Hypothalamus (tissue), 51 donors: ENCODE data around the gene ZDHHC9.
"Not testable (repeated sequence)": the region's sequence is repeated elsewhere in the genome, so short reads cannot be mapped to it uniquely, and the experiment has no call there.

Experiments used
- DNase-seq, 51 donors: peaks; one replicate each; lab custom pipeline; 2025; lab: John Stamatoyannopoulos, UW

The ZDHHC9 gene

DNA sequence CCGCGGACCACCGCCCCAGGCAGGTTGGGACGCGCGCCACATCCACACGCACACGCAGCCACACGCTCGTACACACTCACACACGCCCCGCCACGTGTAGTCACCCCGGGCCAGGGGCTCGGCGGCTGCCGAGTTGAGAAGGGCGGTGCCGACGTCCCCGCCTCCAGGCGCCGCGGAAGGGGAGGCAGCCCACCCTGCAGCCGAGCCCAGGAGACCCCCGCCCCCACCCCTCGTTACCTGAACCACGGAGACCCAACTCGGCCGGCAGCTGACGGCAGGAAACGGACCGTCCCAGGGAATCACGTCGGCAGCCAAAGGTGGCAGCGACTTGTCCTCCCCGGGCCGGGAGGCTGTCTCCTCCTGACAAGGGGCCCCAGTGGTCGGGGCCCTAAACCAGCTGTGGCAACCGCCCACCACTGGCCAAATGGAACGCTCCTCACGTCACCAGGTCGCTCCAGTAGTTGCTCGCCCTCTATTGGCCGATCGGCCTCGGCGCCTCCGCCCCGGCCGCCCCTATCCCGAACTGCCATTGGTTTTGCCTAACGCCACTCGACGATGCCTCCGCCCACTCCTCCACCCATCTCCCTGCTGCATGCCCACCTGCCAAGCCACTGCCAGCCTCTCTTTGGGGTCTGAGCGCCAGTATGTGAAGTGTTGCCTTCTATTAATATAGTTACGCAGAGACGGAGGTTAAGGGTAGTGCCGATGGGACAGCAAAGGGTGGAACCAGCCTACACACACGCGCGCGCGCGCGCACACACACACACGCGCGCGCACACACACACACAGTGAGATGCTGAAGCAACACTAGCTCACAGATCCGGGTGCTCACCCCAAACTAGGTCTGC, at the start of gene ZDHHC9:
TSS of gene ZDHHC9 (minus strand) at position 428 of the 848 bp plus-strand sequence. CDS start 1,941 bp downstream, outside the sequence.
- DNase-seq: peak; percentile 7 to 91 (median 78)

DNA sequence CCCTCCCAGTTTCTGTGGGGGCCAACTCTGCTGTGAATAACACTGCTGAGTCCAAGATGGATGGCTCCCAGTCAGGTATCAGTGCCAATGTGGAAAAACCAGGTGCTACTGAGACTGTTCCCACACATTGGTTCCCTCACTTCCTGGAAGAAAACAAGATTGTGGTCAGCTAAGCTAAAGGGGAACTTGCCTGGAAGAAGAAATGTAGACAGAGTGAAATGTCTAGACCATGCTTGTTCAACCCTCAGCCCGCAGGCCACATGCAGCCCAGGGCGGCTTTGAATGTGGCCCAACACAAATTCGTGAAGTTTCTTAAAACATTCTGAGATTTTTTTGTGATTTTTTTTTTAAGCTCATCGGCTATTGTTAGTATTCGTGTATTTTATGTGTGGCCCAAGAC, 33.7 kb upstream of the ZDHHC9 start:
- DNase-seq: no peak

DNA sequence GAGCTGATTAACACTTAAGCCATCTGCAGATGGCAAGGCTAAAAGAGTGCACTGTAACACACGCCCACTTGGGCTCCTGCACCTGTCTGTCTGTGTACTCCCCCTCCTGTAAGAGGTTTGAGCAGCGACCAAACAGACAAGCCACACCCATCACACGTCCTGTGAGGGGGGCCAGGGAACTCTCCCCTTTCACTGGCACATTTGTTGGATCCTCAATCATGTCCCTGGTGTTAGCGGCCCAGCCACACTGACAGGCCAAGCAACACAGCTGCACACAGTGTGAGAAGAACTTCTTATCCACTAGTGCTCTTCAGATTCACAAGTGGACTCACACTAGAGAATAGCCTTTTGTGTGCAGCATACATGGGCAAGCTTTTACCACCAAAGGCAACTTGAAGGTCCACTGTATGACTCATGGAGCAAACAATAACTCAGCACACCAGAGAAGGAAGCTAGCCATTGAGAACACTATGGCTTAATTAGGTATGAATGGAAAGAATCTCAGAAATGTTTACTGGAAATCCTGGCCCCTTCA, 33.2 kb upstream of the ZDHHC9 start:
- no peak for DNase-seq

DNA sequence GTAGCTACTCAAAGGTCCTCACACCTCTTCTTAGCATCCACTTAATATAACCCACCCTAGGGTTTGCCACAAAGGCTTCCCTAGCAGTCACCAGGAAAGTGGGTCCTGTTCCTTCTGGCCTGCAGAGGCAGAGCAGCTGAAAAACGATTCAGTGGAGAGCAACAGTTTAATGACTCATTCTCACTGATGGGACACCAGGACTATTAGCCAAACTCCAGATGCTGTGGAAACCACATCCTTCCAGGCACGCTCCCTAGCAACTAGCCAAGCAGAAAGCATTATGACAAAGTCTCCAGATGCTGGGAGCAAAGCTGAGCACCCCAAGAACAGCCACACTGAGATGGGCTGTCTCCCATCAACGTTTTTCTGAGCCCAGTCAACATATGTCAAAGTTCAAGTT, 32.0 kb upstream of the ZDHHC9 start:
- DNase-seq: no peak

DNA sequence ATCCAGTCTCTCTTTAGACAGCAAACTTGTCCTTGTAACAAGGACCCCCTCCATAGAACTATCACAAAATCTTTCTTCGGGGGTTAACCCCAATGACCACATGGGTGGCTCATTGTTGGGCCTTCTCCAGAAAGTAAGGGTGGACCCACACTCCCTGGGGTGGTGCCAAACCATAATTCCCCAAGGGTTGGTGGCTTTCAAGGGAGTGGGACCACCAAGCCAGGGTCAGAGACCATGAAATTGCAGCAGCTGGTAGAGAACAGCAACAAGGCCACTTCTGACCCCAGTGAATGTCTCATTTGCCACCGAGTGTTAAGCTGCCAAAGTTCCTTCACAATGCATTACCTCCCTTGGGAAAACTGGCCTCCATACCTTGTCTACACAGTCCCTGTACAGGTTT, 28.8 kb upstream of the ZDHHC9 start:
- DNase-seq: no peak

DNA sequence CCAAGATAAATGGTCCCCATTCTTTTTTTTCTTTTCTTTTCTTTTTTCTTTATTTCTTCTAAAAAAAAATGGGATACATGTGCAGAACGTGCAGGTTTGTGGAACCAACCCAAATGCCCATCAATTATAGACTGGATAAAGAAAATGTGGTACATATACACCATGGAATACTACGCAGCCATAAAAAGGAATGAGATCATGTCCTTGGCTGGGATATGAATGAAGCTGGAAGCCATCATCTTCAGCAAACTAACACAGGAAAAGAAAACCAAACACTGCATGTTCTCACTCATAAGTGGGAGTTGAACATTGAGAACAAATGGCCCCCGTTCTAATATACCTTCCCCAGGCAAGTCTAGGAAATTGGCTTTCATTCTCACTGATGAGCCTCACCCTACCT, 22.6 kb upstream of the ZDHHC9 start:
- not testable (repeated sequence) for DNase-seq

DNA sequence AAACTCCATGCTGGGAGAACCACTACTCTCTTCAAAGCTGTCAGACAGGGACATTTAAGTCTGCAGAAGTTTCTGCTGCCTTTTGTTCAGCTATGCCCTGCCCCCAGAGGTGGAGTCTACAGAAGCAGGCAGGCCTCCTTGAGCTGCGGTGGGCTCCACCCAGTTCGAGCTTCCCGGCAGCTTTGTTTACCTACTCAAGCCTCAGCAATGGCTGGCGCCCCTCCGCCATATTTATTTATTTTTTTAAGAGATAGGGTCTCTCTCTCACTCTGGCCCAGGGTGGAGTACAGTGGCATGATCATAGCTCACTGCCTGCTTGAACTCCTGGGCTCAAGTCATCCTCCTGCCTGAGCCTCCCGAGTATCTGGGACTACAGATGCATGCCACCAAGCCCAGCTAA, 15.4 kb upstream of the ZDHHC9 start:
- DNase-seq: not testable (repeated sequence)

DNA sequence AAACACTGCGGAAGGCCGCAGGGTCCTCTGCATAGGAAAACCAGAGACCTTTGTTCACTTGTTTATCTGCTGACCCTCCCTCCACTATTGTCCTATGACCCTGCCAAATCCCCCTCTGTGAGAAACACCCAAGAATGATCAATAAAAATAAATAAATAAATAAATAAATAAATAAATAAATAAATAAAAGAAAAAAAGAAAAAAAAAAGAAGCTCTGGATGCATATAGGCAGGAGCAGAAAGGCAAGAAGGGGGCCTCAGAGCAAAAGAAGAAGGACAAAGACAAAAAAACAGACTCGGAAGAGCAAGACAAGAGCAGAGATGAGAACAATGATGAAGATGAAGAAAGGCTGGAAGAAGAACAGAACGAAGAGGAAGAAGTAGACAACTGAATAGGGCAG, 8.1 kb upstream of the ZDHHC9 start:
- DNase-seq: not testable (repeated sequence)

DNA sequence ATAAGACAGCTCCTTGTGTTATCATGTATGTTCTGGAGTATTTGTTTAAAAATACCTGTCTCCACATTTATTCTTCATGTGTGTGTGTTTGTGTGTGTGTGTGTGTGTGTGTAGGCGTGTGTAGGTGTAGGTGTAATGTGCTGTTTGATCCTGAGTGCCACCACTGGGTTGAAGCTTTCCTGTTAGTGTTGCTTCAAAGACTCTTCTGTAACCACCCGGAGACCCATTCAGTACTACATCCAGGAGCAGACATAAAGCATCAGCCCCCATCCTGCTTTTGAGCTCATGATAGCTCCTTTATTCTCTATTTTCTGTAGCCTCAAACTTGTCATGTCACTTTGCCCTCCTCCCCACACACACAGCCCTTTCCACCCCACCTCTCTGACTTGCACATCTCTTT, 3.0 kb upstream of the ZDHHC9 start:
- no peak for DNase-seq

DNA sequence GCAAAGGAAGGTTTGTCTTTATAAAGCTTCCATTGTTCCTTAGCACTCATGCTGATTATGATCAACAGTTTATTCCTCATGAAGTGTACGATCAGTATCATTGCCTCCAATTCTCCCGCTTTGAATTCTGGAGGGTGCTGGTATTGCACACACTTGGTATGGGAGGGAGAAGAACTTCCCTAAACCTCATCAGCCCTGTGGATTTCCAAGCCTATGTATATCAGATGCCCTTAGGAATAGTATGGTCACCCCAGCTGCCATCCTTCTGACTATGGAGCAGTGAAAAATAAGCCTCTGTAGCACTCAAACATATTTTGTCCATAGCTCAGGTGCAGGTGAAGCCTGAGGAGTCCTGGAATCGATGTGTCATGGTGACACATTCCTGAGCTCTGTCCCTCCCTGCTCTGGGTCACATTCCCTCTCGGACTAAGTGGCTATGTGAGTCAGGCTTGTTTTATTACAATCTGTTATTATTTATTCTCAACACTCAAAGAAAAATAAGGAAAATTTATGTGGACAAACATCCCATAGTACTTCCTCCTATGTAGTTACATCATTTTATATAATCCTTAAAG, 2.0 kb upstream of the ZDHHC9 start:
- no peak for DNase-seq

DNA sequence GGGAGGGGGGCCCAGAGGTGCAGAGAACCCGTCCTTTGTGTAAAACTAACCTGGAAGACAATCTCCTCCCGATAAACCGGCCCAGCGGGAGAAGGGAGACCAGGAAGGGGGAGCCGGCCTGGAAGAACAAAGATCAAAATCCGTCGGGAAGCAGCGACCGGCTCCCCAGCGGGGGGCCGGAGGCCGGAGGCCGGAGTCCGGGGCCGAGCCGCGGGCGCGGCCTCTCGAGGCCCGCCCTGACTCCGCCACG, 552 bp downstream of the ZDHHC9 start:
- peak in 2 of 51 donors; percentile 17 to 30 for DNase-seq

DNA sequence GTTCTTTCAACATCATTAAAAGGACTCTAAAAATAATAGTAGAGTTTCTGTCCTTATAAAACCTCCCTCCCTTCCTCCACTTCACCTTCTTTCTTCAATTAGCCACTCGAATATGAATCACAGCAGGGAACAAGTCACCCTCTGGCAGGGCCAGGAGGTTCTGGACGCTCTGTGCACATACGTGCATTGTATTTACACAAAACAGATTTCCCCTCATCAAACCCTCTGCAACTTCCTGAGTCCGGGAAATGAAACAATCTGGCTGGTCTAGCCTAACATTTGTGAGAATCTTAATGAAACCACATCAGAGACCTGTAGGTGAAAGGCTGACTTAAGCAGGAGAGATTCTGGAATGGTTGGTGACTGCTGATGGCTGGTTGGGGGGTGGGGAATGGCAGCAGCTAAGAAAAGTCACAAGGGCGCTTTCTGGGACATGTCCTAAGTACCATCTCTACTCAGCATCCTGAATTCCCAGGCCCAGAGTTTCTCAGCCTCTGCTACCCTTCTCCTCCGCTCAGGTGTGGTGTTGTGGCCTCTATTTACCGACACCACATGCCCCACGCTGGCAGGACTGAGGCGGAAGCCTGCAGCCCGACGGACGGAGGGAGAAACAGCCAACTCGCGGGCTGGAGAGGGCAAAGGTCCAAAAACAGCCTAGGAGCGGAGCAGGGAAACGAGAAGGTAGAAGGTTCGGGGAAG, 1.0 kb downstream of the ZDHHC9 start:
- DNase-seq: peak in 17 of 51 donors; percentile 0 to 43 (median 10)

DNA sequence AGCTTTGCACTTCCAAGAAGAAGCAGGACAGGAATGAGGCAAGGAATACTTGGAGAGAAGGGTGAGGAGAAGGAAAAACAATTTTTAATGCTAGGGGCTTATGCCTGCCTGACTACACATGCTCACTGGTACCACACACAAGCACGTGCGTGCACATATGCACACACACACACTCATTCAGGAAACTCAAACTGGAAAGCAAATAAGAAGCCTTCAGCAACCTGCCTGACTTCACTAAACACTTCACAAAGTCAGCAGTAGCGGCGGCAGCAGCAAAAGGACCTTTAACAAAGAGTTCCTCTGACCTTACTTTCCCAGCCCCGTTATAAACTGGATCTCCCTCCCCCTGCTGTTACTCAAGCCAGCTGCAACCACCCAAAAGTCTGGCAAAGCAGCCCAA, 3.3 kb downstream of the ZDHHC9 start:
- peak in 4 of 51 donors; percentile 2 to 41 (median 4) for DNase-seq

DNA sequence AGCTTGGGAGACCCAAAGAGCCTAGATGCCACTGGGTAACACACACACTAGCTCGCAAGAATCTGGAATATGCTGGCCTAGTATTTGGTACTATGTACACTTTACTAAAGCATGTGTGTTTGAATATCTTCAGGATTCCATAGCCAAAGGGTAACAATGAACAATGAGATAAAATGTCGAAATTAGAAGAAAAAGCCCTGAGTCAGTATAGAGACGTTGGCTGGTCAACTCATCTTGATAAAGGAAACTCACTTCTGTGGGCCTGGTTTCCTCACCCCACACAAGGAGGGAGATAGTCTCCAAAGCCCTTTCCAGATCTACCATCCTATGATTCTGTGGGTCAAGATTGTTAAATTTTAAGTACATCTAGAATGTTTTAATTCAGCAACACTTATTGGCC, 6.9 kb downstream of the ZDHHC9 start:
- no peak for DNase-seq

DNA sequence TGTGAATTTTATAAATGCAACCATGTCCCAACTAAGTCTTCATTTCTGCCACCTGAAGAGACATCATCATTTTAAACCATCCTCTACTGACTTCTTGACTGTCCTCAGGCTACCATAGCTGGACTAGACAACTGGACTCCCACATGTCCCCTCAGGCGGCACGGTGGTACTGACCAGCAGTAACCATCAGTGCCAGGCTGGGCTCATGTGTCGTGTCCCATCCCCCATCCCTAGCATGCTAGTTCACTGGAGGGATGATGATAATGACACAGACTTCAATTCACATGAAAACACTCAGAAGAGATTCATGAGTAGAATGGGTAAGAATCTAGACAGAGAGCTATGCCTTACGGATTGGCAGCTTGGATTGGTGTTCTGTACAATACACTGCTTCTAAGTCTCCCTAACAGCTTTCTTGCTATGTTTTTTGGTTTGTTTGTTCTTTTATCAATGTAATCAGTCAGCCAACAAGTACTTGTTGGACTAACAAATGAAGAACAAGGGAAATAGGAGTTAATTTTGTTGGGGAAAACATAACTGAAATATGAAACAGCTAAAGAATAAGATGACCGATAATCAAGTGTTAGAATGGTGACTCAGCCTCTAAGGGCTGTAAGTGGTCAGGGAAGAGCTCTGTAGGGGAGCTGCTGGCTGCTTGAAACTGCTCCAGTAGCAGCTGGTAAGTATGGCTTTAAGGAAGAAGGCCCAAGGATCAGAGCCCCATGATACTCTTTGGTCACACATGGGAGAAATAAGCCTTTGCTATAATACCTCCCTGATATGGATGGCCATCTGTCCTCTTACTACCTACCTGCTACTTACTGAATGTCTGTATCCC, 10.3 kb downstream of the ZDHHC9 start:
- peak in 22 of 51 donors; percentile 3 to 41 (median 12) for DNase-seq

DNA sequence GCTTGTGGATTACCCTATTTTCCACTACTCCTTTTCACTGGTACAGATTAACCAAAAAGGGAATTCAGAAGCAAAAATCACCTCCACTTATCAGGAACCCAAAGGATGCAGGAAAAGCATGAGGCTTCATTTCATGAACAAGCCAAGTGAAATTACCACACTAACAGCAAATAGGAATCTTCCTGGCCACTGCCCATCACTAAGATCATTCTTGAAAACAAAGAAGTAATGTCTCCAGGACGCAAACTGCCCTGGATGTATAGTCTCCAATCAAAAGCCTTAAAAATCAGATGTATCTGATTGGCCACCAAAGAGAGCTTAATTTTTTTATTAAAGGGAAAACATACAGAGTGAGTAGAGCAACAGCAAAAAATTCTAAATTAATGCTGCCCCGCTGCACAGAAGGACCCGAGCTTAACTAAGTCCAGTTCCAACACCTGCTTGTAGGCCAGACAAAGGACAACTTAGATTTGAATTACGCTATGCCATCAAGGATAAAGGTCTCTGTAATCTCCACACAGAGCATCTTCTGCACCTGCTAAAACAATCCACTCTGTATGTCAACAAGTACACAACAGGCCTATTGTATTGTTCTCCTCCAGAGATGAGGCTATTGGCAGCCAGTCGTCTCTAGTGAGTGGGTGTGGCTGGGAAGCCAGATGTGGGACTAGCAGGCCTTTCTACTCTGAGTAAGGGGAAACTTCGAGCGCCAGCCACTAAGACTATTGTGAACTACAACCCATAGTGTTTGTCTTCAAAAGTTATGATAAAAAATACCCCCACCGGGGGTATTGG, 12.4 kb downstream of the ZDHHC9 start:
- peak in 36 of 51 donors; percentile 1 to 81 (median 26) for DNase-seq

DNA sequence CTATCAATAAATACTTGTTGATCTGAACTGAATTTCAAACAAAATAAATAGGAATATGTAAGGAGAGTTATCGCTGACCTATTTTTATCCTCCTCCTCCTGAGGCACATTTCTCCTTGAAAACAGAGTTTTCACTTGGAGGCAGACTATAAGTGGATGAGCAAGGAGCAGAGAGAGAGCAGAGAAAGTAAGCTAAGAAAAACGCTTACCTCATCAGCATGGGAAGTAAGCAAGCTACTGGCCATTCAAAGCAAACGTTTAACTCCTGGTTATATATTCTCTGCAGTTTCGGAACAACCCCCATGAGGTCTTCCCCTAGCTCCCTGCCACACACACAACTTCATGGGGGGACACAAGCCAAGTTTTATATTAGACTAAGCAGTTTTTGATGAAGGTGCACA, 13.2 kb downstream of the ZDHHC9 start:
- DNase-seq: peak in 1 of 51 donors; percentile 31

DNA sequence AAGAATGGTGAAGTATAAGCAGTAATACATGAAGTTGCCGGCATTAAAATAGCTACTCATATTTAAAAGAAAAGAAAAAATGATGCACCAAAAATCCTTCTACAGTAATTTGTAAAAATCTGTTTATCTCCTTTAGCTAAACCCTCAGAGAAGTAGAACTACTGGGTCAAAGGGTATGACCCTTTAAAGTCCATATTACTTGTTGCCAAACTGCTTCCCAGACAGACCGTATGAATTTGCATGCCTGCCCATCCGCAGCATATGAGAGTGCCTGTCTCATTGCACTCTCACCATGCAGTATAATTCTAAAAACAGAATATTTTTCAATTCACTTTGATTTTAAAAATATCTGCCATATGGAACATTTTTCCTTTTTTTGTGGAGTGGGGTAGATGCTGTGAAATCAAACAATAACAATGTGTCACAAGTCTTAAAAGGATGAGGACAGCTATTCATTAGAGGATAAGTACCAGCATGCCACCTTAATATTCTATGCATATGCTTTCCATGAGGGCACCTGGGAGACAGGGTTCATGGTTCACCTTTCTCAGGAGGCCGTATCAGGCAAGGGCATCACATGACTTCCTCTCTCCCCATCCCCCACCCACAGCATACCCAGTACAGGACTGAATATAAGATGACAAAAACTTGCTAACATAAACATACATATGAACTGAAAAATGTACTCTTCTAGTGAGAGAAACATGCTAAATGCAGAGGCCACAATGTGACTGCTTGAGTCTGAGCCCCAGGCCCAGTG, 17.8 kb downstream of the ZDHHC9 start:
- no peak for DNase-seq

DNA sequence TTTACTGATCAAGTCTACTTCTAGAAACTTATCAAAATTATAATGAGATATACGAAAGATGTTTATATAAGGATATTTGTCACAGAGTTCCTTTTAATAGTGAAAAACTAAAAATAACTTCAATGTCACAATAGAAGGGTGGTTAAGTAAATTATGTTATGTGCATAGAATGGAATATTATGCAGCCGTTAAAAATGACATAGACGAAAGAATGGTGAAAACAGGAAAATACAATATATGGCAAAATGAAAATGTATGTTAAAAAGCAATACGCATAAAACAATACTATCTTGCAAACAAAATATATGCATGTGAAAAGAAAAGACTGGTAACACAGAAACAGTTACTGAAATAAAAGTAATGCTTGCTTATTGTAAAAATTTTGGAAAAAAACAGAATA, 19.1 kb downstream of the ZDHHC9 start:
- DNase-seq: no peak
